Left lung (tissue), 10 donors: ENCODE results near the gene HOXB6. TPM values are rescaled to one million over a fixed set of nuclear protein-coding genes. Genes with fewer than 3 reads are reported as not detected.

Experiments used
- ATAC-seq: fragments of 200-7000 bp; cut with Tn5 transposase; one replicate; pipeline ENCODE4 v1.9.1; 2020; ENCODE audit warnings: moderate library complexity
- DNase-seq, 4 donors: peaks; one replicate each; pipeline ENCODE4 v3.0.0-alpha.2; 2013 to 2020
- H3K27ac ChIP-seq, 2 donors: fragments of 200-600 bp; sonication (generic) in 1 of 2; one replicate each; pipeline versions ENCODE4 v1.5.0 to v1.8.0; 2020 to 2021
- H3K27me3 ChIP-seq, 2 donors: fragments of 200-600 bp; sonication (generic) in 1 of 2; one replicate each; pipeline versions ENCODE4 v1.5.0 to v1.8.0; 2020 to 2021
- H3K36me3 ChIP-seq, 2 donors: fragments of 200-600 bp; sonication (generic) in 1 of 2; one replicate each; pipeline versions ENCODE4 v1.5.0 to v1.8.0; 2020 to 2021
- H3K4me1 ChIP-seq, 2 donors: fragments of 200-600 bp; one replicate each; pipeline ENCODE4 v1.8.0; 2021
- H3K4me3 ChIP-seq, 2 donors: fragments of 200-600 bp; sonication (generic) in 1 of 2; one replicate each; pipeline versions ENCODE4 v1.5.0 to v1.8.0; 2020 to 2021; ENCODE audit warnings: mild to moderate bottlenecking in 1 of 2
- H3K9me3 ChIP-seq, 2 donors: fragments of 200-600 bp; sonication (generic) in 1 of 2; one replicate each; pipeline versions ENCODE4 v1.5.0 to v1.8.0; 2020 to 2021
- CTCF ChIP-seq, 2 donors: fragments of 200-600 bp; sonication (generic) in 1 of 2; IDR thresholded peaks; one replicate each; pipeline versions ENCODE4 v1.5.0 to v1.8.0; 2021; ENCODE audit warnings: antibody characterized with exemption in 2 of 2
- intact Hi-C, 2 donors: fragments of 100-400 bp; cut with DNase I; formaldehyde crosslinking; loops; one replicate each; pipeline versions ENCODE4 v1.11.2 to v1.14.2; 2022
- polyA plus RNA-seq, 6 donors: library from polyadenylated mRNA; unstranded; fragments of 120-200 nt; gene quantifications; one replicate each; pipeline ENCODE4 v1.2.1, GENCODE V29; 2013; ENCODE audit not compliant: insufficient read length in 6 of 6
- total RNA-seq, 2 donors: library from RNA; stranded (reverse); fragmentation: NEBNext Ultra II Directional; extraction: Animal tissue kit (Norgen Biotek cat#: 25700); gene quantifications; one replicate each; pipeline ENCODE4 v1.2.1, GENCODE V29; 2021
- donor health status: DM: no; HTN: yes; CAD: no.
- donor health status: DM: no; HTN: no; CAD: no.

HOXB6 gene
- total and polyA plus RNA-seq, 8 donors: 5.1 to 17.1 (median 12.1) TPM

GRCh38 chr17:48613862-48614694, 9.3 kb upstream of the HOXB6 start:
- intact Hi-C loops: no loop called here
- H3K4me1 ChIP-seq: peaks cover 0 to 61% of the 10 kb centered on the region in 2 donors
- H3K4me3 ChIP-seq: no peak overlapping the region
- ATAC-seq (no peak), DNase-seq (no peak)
- TF ChIP-seq CTCF (IDR thresholded peaks at IDR 0.05): no peak
- peaks cover 88 to 100% of the 10 kb centered on the region in 2 donors for H3K27me3 ChIP-seq
- no peaks in the 10 kb centered on the region for H3K36me3 ChIP-seq
- no peaks in the 10 kb centered on the region for H3K9me3 ChIP-seq
- no peak overlapping the region for H3K27ac ChIP-seq

GRCh38 chr17:48612854-48613691, 8.3 kb upstream of the HOXB6 start:
- intact Hi-C loops: no loop called here
- ATAC-seq: peak; percentile 28
- peaks cover 85 to 100% of the 10 kb centered on the region in 2 donors for H3K27me3 ChIP-seq
- H3K4me3 ChIP-seq: peak overlapping the region in 1 of 2 donors; percentile 48
- no peaks in the 10 kb centered on the region for H3K9me3 ChIP-seq
- no peak for DNase-seq
- peak; percentile 21 to 23 for TF ChIP-seq CTCF (IDR thresholded peaks at IDR 0.05)
- H3K27ac ChIP-seq: no peak overlapping the region
- H3K36me3 ChIP-seq: no peaks in the 10 kb centered on the region
- peaks cover 0 to 52% of the 10 kb centered on the region in 2 donors for H3K4me1 ChIP-seq

- Histone ChIP-seq H3K36me3 (no peaks in the 10 kb centered on the region), H3K27me3 (peaks cover 85 to 100% of the 10 kb centered on the region in 2 donors), H3K4me3 (peak overlapping the region in 1 of 2 donors; percentile 48), H3K9me3 (no peaks in the 10 kb centered on the region), H3K27ac (no peak overlapping the region), H3K4me1 (peaks cover 0 to 49% of the 10 kb centered on the region in 2 donors)
- intact Hi-C loops: no loop called here
- no peak for TF ChIP-seq CTCF (IDR thresholded peaks at IDR 0.05)
- ATAC-seq (no peak), DNase-seq (no peak)
These were observed 7.7 kb upstream of the HOXB6 start for GRCh38 chr17:48612456-48612853.

- H3K4me1 ChIP-seq: peaks cover 0 to 49% of the 10 kb centered on the region in 2 donors
- H3K27ac ChIP-seq: peak overlapping the region in 1 of 2 donors; percentile 71
- peaks cover 86 to 100% of the 10 kb centered on the region in 2 donors for H3K27me3 ChIP-seq
- no peak for DNase-seq
- intact Hi-C loops: no loop called here
- H3K36me3 ChIP-seq: no peaks in the 10 kb centered on the region
- H3K9me3 ChIP-seq: no peaks in the 10 kb centered on the region
- ATAC-seq: peak; percentile 5
- TF ChIP-seq CTCF (IDR thresholded peaks at IDR 0.05): no peak
- peak overlapping the region; percentile 41 to 48 for H3K4me3 ChIP-seq
These were observed 7.1 kb upstream of the HOXB6 start for GRCh38 chr17:48611681-48612455.
